Measurements from ENCODE around the gene CYP2C19.
"Not testable (repeated sequence)": the region's sequence is repeated elsewhere in the genome, so short reads cannot be mapped to it uniquely, and the experiment has no call there.

The CYP2C19 gene

GRCh38 chr10:94890264-94891022, 128.0 kb downstream of the CYP2C19 start:
- no peak for DNase-seq

GRCh38 chr10:94898414-94898813, 135.9 kb downstream of the CYP2C19 start:
- DNase-seq: not testable (repeated sequence)

- DNase-seq: no peak
Observed at GRCh38 chr10:94902080-94902479, 139.6 kb downstream of the CYP2C19 start.

- DNase-seq: no peak
Observed at GRCh38 chr10:94902570-94902969, 140.1 kb downstream of the CYP2C19 start.
